ENCODE measurements around the gene RUFY1.

The RUFY1 gene

DNA sequence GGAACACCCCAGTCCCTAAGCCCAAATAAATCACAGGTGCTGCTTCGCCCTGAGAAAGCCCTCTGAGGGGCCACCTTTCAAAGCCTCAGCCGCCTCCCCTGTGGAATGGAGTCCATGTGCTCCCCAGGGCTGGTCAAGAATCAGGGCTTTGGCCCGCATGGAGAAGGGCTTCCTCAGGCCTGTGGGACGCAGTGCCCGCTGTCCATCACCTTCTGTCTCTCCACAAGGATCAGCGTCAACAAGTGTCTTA lies 56.5 kb downstream of the RUFY1 start:
- H3K36me3 ChIP-seq (ENCODE audit: insufficient read depth, insufficient read length, low read length), result peaks cover 71% of the 10 kb centered on the region
- H3K9me3 ChIP-seq (ENCODE audit: insufficient read depth, low read length), result no peaks in the 10 kb centered on the region
- no peak overlapping the region for H3K9ac ChIP-seq (ENCODE audit: insufficient read length, low read depth)
- no peak overlapping the region for H3K4me3 ChIP-seq (ENCODE audit: insufficient read length, low read depth)
- TF ChIP-seq ZNF274 (IDR thresholded peaks at IDR 0.05; ENCODE audit: low read depth, low read length) (no peak), SUZ12 (IDR thresholded peaks at IDR 0.05; ENCODE audit: extremely low read depth, insufficient read depth, insufficient read length) (no peak)
- H3K4me1 ChIP-seq (ENCODE audit: insufficient read depth, insufficient read length), result peaks cover under 1% of the 10 kb centered on the region
- no peaks in the 10 kb centered on the region for H3K27me3 ChIP-seq (ENCODE audit: insufficient read depth, insufficient read length)
- DNase-seq (ENCODE audit: low read depth, low spot score), result no peak

DNA sequence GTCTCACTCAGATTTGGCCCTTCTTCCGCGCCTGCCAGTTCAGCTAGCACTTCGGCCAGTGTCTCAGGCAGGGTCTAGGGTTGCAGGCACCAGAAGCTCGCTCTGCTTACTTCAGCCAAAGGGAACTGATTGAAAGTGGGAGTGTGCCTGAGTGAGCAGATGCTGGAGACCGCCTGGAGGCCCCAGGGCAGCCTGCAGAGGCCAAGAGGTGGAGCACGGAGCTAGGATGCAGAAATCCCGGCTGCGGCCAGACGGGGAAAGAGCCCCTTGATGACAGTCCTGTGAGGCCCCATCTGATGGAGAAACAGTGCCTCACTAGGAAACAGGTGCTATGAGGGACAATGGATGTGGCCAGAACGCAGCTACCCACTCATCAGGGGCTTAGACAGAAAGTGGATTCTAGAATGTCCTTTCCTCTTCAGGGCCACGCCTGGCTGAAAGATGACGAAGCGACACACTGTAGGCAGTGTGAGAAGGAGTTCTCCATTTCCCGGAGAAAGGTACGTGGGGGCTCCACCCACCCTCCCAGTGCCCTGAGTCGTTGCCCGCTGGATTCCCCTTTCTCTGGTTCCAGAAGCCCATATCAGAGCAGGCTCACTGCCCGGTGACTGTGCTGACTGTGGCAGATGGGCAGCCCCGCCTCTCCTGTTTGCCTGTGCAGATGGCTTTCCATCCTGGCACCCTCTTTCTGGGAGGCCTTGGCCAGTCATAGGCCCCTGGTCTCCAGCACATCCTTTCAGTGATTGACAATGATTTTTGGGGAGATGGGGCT lies 57.0 kb downstream of the RUFY1 start:
- Histone ChIP-seq H3K4me1 (ENCODE audit: insufficient read depth, insufficient read length) (peaks cover 3% of the 10 kb centered on the region), H3K27me3 (ENCODE audit: insufficient read depth, insufficient read length) (no peaks in the 10 kb centered on the region), H3K36me3 (ENCODE audit: insufficient read depth, insufficient read length, low read length) (peaks cover 68% of the 10 kb centered on the region), H3K9ac (ENCODE audit: insufficient read length, low read depth) (no peak overlapping the region), H3K4me3 (ENCODE audit: insufficient read length, low read depth) (no peak overlapping the region), H3K9me3 (ENCODE audit: insufficient read depth, low read length) (no peaks in the 10 kb centered on the region)
- TF ChIP-seq YY1 (IDR thresholded peaks at IDR 0.05; ENCODE audit: insufficient read depth, insufficient read length) (no peak), ZNF274 (IDR thresholded peaks at IDR 0.05; ENCODE audit: low read depth, low read length) (no peak), SUZ12 (IDR thresholded peaks at IDR 0.05; ENCODE audit: extremely low read depth, insufficient read depth, insufficient read length) (no peak)
- no peak for DNase-seq (ENCODE audit: low read depth, low spot score)

DNA sequence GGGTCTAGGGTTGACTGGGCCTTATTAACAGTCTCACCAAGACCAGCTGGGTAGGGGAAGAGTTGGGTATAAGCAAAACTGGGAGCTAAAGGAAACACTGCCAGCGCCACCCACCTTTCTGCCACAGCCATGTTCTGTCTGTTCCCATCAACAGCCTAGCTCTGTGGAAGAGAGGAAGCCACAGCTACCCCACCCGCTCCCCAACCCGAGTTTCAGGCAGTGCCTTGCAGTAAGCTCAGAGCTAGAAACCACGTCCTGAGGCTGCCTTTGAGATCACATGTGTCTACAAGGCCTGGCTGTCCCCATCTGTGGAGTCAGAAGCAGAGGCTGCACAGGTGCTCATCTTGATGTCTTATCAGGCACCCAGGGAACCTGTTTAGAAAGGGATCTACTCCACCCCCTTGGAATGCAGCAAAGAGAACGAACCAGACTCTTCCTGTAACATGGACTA lies 57.8 kb downstream of the RUFY1 start:
- H3K36me3 ChIP-seq (ENCODE audit: insufficient read depth, insufficient read length, low read length), result peaks cover 72% of the 10 kb centered on the region
- no peaks in the 10 kb centered on the region for H3K9me3 ChIP-seq (ENCODE audit: insufficient read depth, low read length)
- H3K9ac ChIP-seq (ENCODE audit: insufficient read length, low read depth), result no peak overlapping the region

DNA sequence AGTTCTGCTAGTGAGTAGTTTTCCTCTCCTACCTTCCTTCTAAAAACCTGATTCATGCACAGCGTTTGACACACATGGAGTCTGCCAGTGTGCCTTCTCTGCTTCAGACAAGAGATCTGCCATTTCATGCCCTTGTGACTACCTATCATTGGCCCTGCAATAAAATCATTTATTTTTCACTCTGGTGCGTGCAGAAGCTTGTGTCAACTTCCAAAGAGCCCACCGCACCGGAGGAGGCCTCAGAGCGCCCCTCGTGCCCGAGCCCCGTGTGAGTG lies 59.4 kb downstream of the RUFY1 start:
- H3K36me3 ChIP-seq (ENCODE audit: insufficient read depth, insufficient read length, low read length), result peaks cover 80% of the 10 kb centered on the region

More for the DNA sequence above, 57.8 kb downstream of the RUFY1 start:
- no peak for TF ChIP-seq YY1 (IDR thresholded peaks at IDR 0.05; ENCODE audit: insufficient read depth, insufficient read length)
- no peak for TF ChIP-seq SUZ12 (IDR thresholded peaks at IDR 0.05; ENCODE audit: extremely low read depth, insufficient read depth, insufficient read length)
- no peak for TF ChIP-seq ZNF274 (IDR thresholded peaks at IDR 0.05; ENCODE audit: low read depth, low read length)
- no peak for DNase-seq (ENCODE audit: low read depth, low spot score)
- H3K4me3 ChIP-seq (ENCODE audit: insufficient read length, low read depth), result no peak overlapping the region
- H3K4me1 ChIP-seq (ENCODE audit: insufficient read depth, insufficient read length), result peaks cover 3% of the 10 kb centered on the region
- no peaks in the 10 kb centered on the region for H3K27me3 ChIP-seq (ENCODE audit: insufficient read depth, insufficient read length)

DNA sequence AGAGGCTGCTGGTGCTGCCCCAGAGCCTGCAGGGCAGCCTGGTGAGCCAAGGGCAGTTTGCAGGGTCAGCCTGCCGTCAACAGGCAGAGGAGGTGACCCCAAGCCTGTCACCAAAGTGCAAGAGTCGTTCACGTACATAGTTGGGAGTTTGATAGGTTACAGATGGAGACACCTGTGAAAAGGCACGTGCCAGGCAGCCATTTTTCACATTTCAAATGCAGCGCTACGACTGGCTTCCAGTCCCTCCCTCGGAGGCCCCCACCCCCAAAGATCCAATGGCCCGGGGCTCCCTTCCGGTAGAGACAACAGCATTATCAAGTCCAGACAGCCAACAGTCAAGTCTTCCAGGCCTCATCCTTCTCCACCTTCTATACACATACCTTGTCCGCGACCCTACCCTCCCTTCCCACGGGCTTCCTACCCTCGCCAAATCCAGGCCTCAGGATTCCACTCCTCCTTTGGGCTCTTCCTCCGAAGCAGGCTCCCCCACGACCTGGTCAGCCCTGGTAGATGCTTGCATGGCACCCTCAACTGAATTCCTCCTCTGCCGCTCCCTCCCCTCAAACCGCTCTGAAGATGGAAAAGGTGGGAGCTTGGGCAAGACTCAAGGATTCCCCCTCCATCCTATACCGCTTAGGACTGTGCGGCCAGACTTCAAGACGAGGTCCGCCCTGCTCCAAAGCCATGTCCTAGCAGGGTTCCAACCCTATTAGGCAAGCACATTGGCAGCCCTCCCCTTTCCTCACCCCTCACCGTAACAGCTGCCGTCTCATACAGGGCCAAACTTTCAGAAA lies 60.0 kb downstream of the RUFY1 start:
- Histone ChIP-seq H3K4me3 (ENCODE audit: insufficient read length, low read depth) (no peak overlapping the region), H3K9ac (ENCODE audit: insufficient read length, low read depth) (no peak overlapping the region), H3K36me3 (ENCODE audit: insufficient read depth, insufficient read length, low read length) (peaks cover 85% of the 10 kb centered on the region), H3K9me3 (ENCODE audit: insufficient read depth, low read length) (no peaks in the 10 kb centered on the region), H3K27me3 (ENCODE audit: insufficient read depth, insufficient read length) (no peaks in the 10 kb centered on the region), H3K4me1 (ENCODE audit: insufficient read depth, insufficient read length) (peaks cover 3% of the 10 kb centered on the region)
- DNase-seq (ENCODE audit: low read depth, low spot score), result no peak
- TF ChIP-seq SUZ12 (IDR thresholded peaks at IDR 0.05; ENCODE audit: extremely low read depth, insufficient read depth, insufficient read length) (no peak), ZNF274 (IDR thresholded peaks at IDR 0.05; ENCODE audit: low read depth, low read length) (no peak), YY1 (IDR thresholded peaks at IDR 0.05; ENCODE audit: insufficient read depth, insufficient read length) (no peak)

More for the DNA sequence above, 59.4 kb downstream of the RUFY1 start:
- Histone ChIP-seq H3K4me3 (ENCODE audit: insufficient read length, low read depth) (no peak overlapping the region), H3K27me3 (ENCODE audit: insufficient read depth, insufficient read length) (no peaks in the 10 kb centered on the region), H3K4me1 (ENCODE audit: insufficient read depth, insufficient read length) (peaks cover 3% of the 10 kb centered on the region), H3K9ac (ENCODE audit: insufficient read length, low read depth) (no peak overlapping the region), H3K9me3 (ENCODE audit: insufficient read depth, low read length) (no peaks in the 10 kb centered on the region)
- no peak for DNase-seq (ENCODE audit: low read depth, low spot score)
- TF ChIP-seq SUZ12 (IDR thresholded peaks at IDR 0.05; ENCODE audit: extremely low read depth, insufficient read depth, insufficient read length) (no peak), YY1 (IDR thresholded peaks at IDR 0.05; ENCODE audit: insufficient read depth, insufficient read length) (no peak), ZNF274 (IDR thresholded peaks at IDR 0.05; ENCODE audit: low read depth, low read length) (no peak)

DNA sequence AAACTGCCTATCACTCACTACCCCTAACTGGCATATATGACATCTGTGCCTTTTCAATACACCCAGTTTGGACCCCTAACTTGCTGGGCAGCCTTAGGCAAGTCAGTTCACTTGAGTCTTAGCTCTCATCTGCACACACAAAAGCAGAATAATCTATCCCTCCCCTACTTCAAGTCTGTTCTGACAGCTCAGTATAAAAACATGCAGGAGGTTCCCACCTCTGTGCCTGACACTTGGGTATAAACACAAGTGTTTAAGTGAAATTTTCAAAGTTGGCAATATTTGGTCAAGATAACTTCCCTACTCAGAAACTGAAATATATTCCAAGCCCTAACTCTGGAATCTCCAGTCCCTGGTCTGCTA lies 60.5 kb downstream of the RUFY1 start:
- H3K27me3 ChIP-seq (ENCODE audit: insufficient read depth, insufficient read length), result no peaks in the 10 kb centered on the region
- TF ChIP-seq SUZ12 (IDR thresholded peaks at IDR 0.05; ENCODE audit: extremely low read depth, insufficient read depth, insufficient read length) (no peak), ZNF274 (IDR thresholded peaks at IDR 0.05; ENCODE audit: low read depth, low read length) (no peak), YY1 (IDR thresholded peaks at IDR 0.05; ENCODE audit: insufficient read depth, insufficient read length) (no peak)
- peaks cover 86% of the 10 kb centered on the region for H3K36me3 ChIP-seq (ENCODE audit: insufficient read depth, insufficient read length, low read length)
- DNase-seq (ENCODE audit: low read depth, low spot score), result no peak
- no peak overlapping the region for H3K4me3 ChIP-seq (ENCODE audit: insufficient read length, low read depth)
- no peaks in the 10 kb centered on the region for H3K9me3 ChIP-seq (ENCODE audit: insufficient read depth, low read length)
- H3K4me1 ChIP-seq (ENCODE audit: insufficient read depth, insufficient read length), result peaks cover 3% of the 10 kb centered on the region
- H3K9ac ChIP-seq (ENCODE audit: insufficient read length, low read depth), result no peak overlapping the region

DNA sequence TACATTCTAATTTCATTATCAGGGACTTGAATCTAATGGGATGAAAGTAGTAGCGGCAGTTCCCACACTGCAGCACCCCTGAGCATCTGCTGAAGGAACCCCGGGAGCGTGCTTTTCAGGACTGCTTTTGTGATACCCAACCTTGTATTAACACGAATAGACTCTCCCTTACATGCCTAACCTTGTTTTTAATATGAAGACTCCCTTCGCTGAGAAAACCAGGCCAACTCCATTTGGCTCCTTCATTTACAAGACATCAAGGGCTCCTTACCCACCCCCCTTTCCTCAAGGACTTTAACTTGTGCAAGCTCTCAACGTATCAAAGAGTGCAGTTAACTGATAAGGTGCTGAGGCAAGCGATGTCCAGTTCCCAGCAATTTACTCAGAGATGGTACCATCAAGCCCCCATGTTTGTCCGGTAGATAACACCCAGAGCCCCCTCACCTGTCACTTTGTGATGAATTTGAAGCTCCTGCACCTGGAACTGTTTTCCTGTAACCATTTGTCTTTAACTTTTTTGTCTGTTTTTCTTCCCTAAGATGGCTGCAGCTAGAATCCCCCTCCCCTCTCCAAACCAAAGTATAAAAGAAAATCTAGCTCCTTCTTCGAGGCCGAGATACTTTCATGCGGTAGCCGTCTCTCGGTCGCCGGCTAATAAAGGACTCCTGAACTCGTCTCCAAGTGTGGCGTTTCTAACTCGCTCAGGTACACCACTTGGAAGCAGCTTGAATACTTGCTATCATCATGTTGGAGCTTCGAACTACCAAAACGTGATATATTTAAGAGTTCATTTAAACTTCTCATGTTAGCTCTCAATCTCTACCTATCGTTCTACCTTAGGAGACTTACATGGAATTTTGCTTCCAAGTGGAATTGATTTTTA lies 62.5 kb downstream of the RUFY1 start:
- H3K9ac ChIP-seq (ENCODE audit: insufficient read length, low read depth), result no peak overlapping the region
- DNase-seq (ENCODE audit: low read depth, low spot score), result no peak
- no peaks in the 10 kb centered on the region for H3K27me3 ChIP-seq (ENCODE audit: insufficient read depth, insufficient read length)
- H3K4me1 ChIP-seq (ENCODE audit: insufficient read depth, insufficient read length), result peaks cover 3% of the 10 kb centered on the region
- H3K9me3 ChIP-seq (ENCODE audit: insufficient read depth, low read length), result no peaks in the 10 kb centered on the region
- H3K36me3 ChIP-seq (ENCODE audit: insufficient read depth, insufficient read length, low read length), result peaks cover 86% of the 10 kb centered on the region
- no peak overlapping the region for H3K4me3 ChIP-seq (ENCODE audit: insufficient read length, low read depth)
- no peak for TF ChIP-seq ZNF274 (IDR thresholded peaks at IDR 0.05; ENCODE audit: low read depth, low read length)
- no peak for TF ChIP-seq YY1 (IDR thresholded peaks at IDR 0.05; ENCODE audit: insufficient read depth, insufficient read length)
- no peak for TF ChIP-seq SUZ12 (IDR thresholded peaks at IDR 0.05; ENCODE audit: extremely low read depth, insufficient read depth, insufficient read length)
